ENCODE results near the gene ACSL4. TPM values are rescaled to one million over a fixed set of nuclear protein-coding genes. Genes with fewer than 3 reads are reported as not detected.
"Not testable (repeated sequence)": the region's sequence is repeated elsewhere in the genome, so short reads cannot be mapped to it uniquely, and the experiment has no call there.

The ACSL4 gene
- total RNA-seq, 1 donor from 2014 or later, result 18.5 TPM

DNA sequence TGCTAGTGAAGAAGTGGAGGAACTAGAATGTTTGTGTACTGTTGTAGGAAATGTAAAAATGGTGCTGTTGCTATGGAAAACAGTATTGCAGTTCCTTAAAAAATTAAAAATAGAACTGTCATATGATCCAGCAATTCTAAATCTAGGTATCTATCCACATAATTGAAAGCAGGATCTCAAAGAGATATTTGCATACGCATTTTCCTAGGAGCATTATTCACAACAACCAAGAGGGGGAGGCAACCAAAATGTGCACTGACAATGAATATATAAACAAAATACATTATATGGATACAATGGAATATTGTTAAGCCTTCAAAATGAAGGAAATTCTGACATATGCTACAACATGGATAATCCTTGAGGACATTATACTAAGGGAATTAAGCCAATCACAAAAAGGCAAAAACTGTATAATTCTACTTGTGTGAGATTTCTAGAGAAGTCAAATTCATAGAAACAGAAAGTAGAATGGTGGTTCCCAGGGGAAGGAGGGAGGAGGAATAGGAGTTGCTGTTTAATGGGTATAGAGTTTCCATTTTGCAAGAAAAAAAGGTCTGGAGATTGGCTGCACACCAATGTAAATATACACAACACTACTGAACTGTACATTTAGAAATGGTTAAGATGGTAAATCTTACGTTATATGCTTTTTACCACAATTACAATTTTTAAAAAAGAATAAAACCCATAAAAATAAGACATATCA lies 72.5 kb downstream of the ACSL4 start:
- no peak for DNase-seq (ENCODE audit: low spot score in 2 of 2)
- Histone ChIP-seq H3K4me1 (no peaks in the 10 kb centered on the region), H3K9me3 (no peaks in the 10 kb centered on the region), H3K36me3 (peaks cover 5 to 15% of the 10 kb centered on the region in 2 donors), H3K27ac (no peak overlapping the region), H3K27me3 (no peaks in the 10 kb centered on the region), H3K4me3 (no peak overlapping the region)
- TF ChIP-seq, protein P1, sequence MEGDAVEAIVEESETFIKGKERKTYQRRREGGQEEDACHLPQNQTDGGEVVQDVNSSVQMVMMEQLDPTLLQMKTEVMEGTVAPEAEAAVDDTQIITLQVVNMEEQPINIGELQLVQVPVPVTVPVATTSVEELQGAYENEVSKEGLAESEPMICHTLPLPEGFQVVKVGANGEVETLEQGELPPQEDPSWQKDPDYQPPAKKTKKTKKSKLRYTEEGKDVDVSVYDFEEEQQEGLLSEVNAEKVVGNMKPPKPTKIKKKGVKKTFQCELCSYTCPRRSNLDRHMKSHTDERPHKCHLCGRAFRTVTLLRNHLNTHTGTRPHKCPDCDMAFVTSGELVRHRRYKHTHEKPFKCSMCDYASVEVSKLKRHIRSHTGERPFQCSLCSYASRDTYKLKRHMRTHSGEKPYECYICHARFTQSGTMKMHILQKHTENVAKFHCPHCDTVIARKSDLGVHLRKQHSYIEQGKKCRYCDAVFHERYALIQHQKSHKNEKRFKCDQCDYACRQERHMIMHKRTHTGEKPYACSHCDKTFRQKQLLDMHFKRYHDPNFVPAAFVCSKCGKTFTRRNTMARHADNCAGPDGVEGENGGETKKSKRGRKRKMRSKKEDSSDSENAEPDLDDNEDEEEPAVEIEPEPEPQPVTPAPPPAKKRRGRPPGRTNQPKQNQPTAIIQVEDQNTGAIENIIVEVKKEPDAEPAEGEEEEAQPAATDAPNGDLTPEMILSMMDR (IDR thresholded peaks at IDR 0.05), result no peak
- intact Hi-C loops (cut with DNase I), result no loop called here

DNA sequence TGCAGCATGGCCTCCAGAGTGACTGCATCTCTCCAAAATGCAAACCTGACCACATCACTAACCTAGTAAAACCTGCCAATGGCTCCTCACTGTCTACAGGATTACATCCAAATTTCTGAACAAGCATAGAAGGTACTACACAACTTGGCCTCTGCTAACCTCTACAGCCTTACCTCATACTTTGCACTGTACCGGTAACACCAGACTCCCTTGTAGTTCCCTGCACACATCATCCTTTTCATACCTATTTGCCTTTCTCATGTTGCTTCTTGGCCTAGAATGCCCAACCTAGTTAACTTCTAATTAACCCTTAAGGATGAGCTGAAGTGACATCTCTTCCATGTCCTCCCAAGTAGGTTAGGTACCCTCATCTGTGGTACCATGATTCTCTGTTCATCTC lies 74.7 kb downstream of the ACSL4 start:
- no peak for DNase-seq (ENCODE audit: low spot score in 2 of 2)
- intact Hi-C loops (cut with DNase I), result no loop called here
- Histone ChIP-seq H3K27me3 (no peaks in the 10 kb centered on the region), H3K4me3 (no peak overlapping the region), H3K36me3 (peaks cover 0 to 15% of the 10 kb centered on the region in 2 donors), H3K9me3 (no peaks in the 10 kb centered on the region), H3K27ac (no peak overlapping the region), H3K4me1 (no peaks in the 10 kb centered on the region)
- TF ChIP-seq, protein P1 (IDR thresholded peaks at IDR 0.05), result no peak

DNA sequence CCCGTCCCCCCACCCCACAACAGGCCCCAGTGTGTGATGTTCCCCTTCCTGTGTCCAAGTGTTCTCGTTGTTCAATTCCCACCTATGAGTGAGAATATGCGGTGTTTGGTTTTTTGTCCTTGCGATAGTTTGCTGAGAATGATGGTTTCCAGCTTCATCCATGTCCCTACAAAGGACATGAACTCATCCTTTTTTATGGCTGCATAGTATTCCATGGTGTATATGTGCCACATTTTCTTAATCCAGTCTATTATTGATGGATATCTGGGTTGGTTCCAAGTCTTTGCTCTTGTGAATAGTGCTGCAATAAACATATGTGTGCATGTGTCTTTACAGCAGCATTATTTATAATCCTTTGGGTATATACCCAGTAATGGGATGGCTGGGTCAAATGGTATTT lies 75.7 kb downstream of the ACSL4 start:
- H3K4me3 ChIP-seq; DNase-seq (ENCODE audit: low spot score in 2 of 2); H3K27me3 ChIP-seq; H3K9me3 ChIP-seq; H3K27ac ChIP-seq; intact Hi-C loops (cut with DNase I); H3K4me1 ChIP-seq: not testable (repeated sequence)
- H3K36me3 ChIP-seq, result peaks cover 0 to 11% of the 10 kb centered on the region in 2 donors

DNA sequence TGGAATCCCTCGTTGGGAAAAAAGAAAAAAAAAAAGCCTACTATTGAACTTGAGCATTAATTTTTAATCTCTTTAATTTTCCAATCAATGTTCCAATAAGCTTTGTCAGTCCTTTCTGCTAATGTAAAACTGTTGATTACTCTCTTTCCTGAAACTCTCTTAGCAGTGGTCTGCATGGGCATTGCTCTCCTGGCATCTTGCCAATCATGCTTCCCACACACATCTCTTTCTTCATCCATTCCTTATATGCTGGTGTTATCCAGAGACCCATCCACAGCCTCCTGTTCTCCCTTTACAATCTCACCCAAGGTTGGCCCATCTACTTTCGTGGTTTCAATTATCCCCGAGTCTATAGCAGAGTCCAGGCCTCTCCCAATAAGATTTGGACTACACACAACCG lies 76.3 kb downstream of the ACSL4 start:
- intact Hi-C loops (cut with DNase I), result no loop called here
- no peak overlapping the region for H3K4me3 ChIP-seq

DNA sequence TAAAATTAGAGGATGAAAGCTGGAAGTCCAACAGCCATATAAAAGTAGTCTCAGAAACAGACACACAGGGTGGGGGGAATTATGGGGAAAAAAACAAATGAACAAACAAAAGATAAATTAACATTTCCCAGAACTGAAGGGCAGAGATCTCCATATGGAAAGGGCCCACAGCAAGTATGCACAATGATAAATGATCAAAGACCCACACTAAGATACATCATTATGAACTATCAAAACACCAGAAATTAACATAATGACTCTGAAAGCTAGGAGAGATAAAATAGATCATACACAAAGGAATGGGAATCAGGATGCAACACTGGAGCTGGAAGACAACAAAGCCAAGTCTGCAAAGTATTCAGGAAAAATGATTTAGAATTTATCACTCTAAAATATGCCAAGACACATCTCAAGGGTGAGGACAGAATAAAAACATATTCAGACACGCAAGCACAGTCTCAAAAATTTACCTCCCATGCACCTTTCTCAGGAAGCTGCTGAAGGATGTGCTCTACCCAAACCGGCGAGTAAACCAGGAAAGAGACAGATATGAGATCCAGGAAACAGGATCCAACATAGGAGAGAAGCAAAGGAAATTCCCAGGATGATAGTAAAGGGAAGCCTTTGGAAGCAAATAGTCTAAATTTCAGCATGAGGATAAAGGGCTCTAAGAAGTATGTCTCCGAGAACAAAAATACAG lies 77.4 kb downstream of the ACSL4 start:
- intact Hi-C loops (cut with DNase I), result no loop called here
- H3K4me1 ChIP-seq, result no peaks in the 10 kb centered on the region
- TF ChIP-seq, protein P1 (IDR thresholded peaks at IDR 0.05), result no peak
- H3K27ac ChIP-seq, result no peak overlapping the region
- DNase-seq (ENCODE audit: low spot score in 2 of 2), result no peak
- no peaks in the 10 kb centered on the region for H3K27me3 ChIP-seq
- H3K36me3 ChIP-seq, result peaks cover 0 to 10% of the 10 kb centered on the region in 2 donors
- H3K9me3 ChIP-seq, result no peaks in the 10 kb centered on the region
- no peak overlapping the region for H3K4me3 ChIP-seq

More for the DNA sequence above, 76.3 kb downstream of the ACSL4 start:
- no peak for DNase-seq (ENCODE audit: low spot score in 2 of 2)
- peaks cover 0 to 10% of the 10 kb centered on the region in 2 donors for H3K36me3 ChIP-seq
- no peaks in the 10 kb centered on the region for H3K27me3 ChIP-seq
- TF ChIP-seq, protein P1 (IDR thresholded peaks at IDR 0.05), result no peak
- no peaks in the 10 kb centered on the region for H3K4me1 ChIP-seq
- H3K27ac ChIP-seq, result no peak overlapping the region
- H3K9me3 ChIP-seq, result no peaks in the 10 kb centered on the region

DNA sequence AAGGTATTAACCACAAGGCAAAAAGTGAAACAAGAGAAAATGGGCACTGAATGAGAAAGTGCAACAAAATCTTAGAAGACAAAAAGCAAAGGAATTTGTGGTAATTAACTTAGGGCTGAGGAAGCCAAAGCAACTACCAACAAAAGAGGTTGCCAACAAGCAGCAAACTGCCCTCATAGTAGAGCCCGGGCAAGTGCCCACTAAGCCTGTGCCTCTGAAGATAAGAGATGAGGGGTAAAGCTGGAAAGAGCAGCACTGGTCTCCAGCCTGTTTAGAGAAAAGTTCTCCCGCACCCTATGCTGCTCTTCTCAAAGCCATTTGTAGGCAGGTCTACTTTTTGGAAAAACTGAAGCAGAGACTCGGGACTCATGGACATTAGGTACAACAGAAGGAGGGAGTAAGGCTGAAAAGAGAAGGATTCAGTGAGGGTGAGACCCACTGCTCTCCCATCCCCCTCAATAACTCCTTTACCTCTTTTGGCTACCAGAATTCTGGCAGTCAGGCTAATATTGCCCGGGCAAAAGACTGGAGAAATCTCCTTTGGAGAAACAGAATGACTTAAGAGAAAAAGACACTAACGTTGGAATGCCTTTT lies 78.4 kb downstream of the ACSL4 start:
- no peak for DNase-seq (ENCODE audit: low spot score in 2 of 2)
- intact Hi-C loops (cut with DNase I), result no loop called here
- TF ChIP-seq, protein P1 (IDR thresholded peaks at IDR 0.05), result no peak
- H3K4me3 ChIP-seq, result no peak overlapping the region
- no peaks in the 10 kb centered on the region for H3K9me3 ChIP-seq
- H3K27me3 ChIP-seq, result no peaks in the 10 kb centered on the region
- no peak overlapping the region for H3K27ac ChIP-seq
- H3K4me1 ChIP-seq, result no peaks in the 10 kb centered on the region
- peaks cover 0 to 10% of the 10 kb centered on the region in 2 donors for H3K36me3 ChIP-seq

DNA sequence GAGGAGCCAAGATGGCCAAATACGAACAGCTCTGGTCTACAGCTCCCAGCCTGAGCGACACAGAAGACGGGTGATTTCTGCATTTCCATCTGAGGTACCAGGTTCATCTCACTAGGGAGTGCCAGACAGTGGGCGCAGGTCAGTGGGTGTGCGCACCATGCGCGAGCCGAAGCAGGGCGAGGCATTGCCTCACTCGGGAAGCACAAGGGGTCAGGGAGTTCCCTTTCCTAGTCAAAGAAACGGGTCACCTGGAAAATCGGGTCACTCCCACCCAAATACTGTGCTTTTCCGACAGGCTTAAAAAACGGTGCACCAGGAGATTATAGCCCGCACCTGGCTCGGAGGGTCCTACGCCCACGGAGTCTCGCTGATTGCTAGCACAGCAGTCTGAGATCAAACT lies 88.4 kb downstream of the ACSL4 start:
- H3K27ac ChIP-seq; H3K4me1 ChIP-seq; H3K4me3 ChIP-seq; DNase-seq (ENCODE audit: low spot score in 2 of 2); H3K27me3 ChIP-seq; H3K36me3 ChIP-seq; intact Hi-C loops (cut with DNase I); H3K9me3 ChIP-seq: not testable (repeated sequence)

Data from ascending aorta (tissue), 2 donors.